Dedifferentiated amniotic fluid mesenchymal stem cell (primary cell): Measurements from ENCODE around the gene SNAP47.

Experiments
- DNase-seq: peaks from one replicate; pipeline ENCODE4 v3.0.0-alpha.2; 2016; ENCODE audit errors: extremely low spot score

The SNAP47 gene

GRCh38 chr1:227732586-227733308 lies 2.5 kb upstream of the SNAP47 start:
- no peak for DNase-seq

- no peak for DNase-seq
These were observed 1.9 kb upstream of the SNAP47 start for GRCh38 chr1:227733309-227733705.

- DNase-seq, result no peak
These were observed 1.3 kb upstream of the SNAP47 start for GRCh38 chr1:227733751-227734545.

- DNase-seq, result no peak
These were observed 734 bp upstream of the SNAP47 start for GRCh38 chr1:227734546-227734855.

GRCh38 chr1:227735539-227736285 lies 477 bp downstream of the SNAP47 start:
- DNase-seq, result no peak

- DNase-seq, result no peak
These were observed 1.7 kb downstream of the SNAP47 start for GRCh38 chr1:227736814-227737432.

GRCh38 chr1:227738820-227739219 lies 3.6 kb downstream of the SNAP47 start:
- no peak for DNase-seq

GRCh38 chr1:227739636-227740035 lies 4.4 kb downstream of the SNAP47 start:
- DNase-seq, result no peak

GRCh38 chr1:227740401-227740960 lies 5.2 kb downstream of the SNAP47 start:
- no peak for DNase-seq

GRCh38 chr1:227741166-227741870 lies 6.1 kb downstream of the SNAP47 start:
- no peak for DNase-seq

- no peak for DNase-seq
These were observed 7.8 kb downstream of the SNAP47 start for GRCh38 chr1:227742738-227743715.

GRCh38 chr1:227744668-227745067 lies 9.4 kb downstream of the SNAP47 start:
- no peak for DNase-seq

- no peak for DNase-seq
These were observed 10.5 kb downstream of the SNAP47 start for GRCh38 chr1:227745568-227746265.

GRCh38 chr1:227746676-227747075 lies 11.4 kb downstream of the SNAP47 start:
- no peak for DNase-seq

GRCh38 chr1:227747382-227747781 lies 12.1 kb downstream of the SNAP47 start:
- no peak for DNase-seq

GRCh38 chr1:227747948-227748495 lies 12.8 kb downstream of the SNAP47 start:
- DNase-seq, result no peak

GRCh38 chr1:227748496-227749182 lies 13.4 kb downstream of the SNAP47 start:
- DNase-seq, result no peak

GRCh38 chr1:227749225-227749624 lies 14.0 kb downstream of the SNAP47 start:
- no peak for DNase-seq
